Body of pancreas (tissue), 4 donors: ENCODE measurements around the gene MYOG.

Experiments used
- POLR2A ChIP-seq, 3 donors: fragments of 450-650 bp; IDR thresholded peaks; one replicate each; pipeline ENCODE4 v1.6.1; 2016; ENCODE audit warnings: antibody characterized with exemption in 3 of 3, mild to moderate bottlenecking in 2 of 3
- TF ChIP-seq, protein P1 (sequence below), 7 experiments: fragments of 450-650 bp in 4 of 7; fragments of 200-600 bp in 3 of 7; sonication (generic) in 3 of 7; IDR thresholded peaks; one replicate each; pipeline ENCODE4 v1.5.1; 2016 to 2019; ENCODE audit warnings: antibody characterized with exemption in 7 of 7

DNA sequence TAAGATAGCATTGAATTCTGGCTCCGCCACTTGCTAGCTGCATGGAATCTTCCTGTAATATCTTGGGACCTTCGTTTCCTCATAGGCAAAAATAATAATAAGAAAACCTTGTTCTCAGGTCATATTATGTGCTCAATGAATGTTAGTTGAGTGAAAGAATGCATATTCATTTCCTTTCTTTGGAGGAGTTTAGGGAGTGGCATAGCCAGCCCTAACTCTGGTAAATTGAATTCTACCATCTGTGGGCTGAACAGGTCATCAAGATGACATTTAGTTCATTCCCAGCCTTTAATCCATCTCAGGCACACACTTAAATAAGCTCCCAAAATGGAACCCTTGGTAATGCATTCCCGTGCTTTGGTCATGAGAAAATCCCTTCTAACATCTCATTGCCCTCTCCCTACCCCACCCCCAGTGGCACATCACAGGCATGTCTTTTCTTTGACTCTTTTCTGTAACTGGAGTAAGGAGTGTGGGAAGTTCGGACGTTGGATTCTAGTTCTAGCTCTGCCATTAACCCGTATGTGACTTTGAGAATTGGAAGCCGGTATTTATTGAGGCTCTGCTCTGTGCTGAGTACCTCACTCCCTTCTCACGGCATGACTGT, 13.2 kb upstream of the MYOG start:
- TF ChIP-seq, protein P1, sequence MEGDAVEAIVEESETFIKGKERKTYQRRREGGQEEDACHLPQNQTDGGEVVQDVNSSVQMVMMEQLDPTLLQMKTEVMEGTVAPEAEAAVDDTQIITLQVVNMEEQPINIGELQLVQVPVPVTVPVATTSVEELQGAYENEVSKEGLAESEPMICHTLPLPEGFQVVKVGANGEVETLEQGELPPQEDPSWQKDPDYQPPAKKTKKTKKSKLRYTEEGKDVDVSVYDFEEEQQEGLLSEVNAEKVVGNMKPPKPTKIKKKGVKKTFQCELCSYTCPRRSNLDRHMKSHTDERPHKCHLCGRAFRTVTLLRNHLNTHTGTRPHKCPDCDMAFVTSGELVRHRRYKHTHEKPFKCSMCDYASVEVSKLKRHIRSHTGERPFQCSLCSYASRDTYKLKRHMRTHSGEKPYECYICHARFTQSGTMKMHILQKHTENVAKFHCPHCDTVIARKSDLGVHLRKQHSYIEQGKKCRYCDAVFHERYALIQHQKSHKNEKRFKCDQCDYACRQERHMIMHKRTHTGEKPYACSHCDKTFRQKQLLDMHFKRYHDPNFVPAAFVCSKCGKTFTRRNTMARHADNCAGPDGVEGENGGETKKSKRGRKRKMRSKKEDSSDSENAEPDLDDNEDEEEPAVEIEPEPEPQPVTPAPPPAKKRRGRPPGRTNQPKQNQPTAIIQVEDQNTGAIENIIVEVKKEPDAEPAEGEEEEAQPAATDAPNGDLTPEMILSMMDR (IDR thresholded peaks at IDR 0.05), result no peak
- TF ChIP-seq POLR2A (IDR thresholded peaks at IDR 0.05), result no peak
